MCF 10A (cell line): ENCODE results near the gene CCN5. TPM values are rescaled to one million over a fixed set of nuclear protein-coding genes. Genes with fewer than 3 reads are reported as not detected.
"Not testable (repeated sequence)": the region's sequence is repeated elsewhere in the genome, so short reads cannot be mapped to it uniquely, and the experiment has no call there.

Source experiments
- BruUV-seq: library from RNA; stranded (reverse); fragments of 400-500 nt; replicated peaks from 2 replicates; lab custom pipeline; 2021; lab: Mats Ljungman, UMichigan
- CTCF ChIA-PET: fragments of 300-600 bp; sonication (Branson Sonifier 250); formaldehyde crosslinking; extraction: SDS; loops from one replicate; lab custom pipeline; 2021; ENCODE audit warnings: antibody characterized with exemption, inconsistent platforms; lab: Yijun Ruan, JAX
- POLR2A ChIA-PET: fragments of 300-600, 350-650 bp; sonication (Branson Sonifier 250); formaldehyde crosslinking; extraction: SDS; loops from one replicate; lab custom pipeline; 2020; ENCODE audit warnings: antibody characterized with exemption, inconsistent platforms; lab: Yijun Ruan, JAX
- DNase-seq: peaks from one replicate; pipeline ENCODE4 v3.0.0-alpha.2; 2018; ENCODE audit not compliant: unreplicated experiment
- H3K27ac Mint-ChIP-seq: one replicate; pipeline ENCODE4 v1.8.0; 2022; ENCODE audit warnings: mild to moderate bottlenecking, low read depth, mixed read lengths; ENCODE audit not compliant: unreplicated experiment
- H3K27me3 Mint-ChIP-seq: one replicate; pipeline ENCODE4 v1.8.0; 2022; ENCODE audit warnings: mixed read lengths; ENCODE audit not compliant: insufficient read depth, unreplicated experiment
- H3K36me3 Mint-ChIP-seq: one replicate; pipeline ENCODE4 v1.8.0; 2022; ENCODE audit warnings: mild to moderate bottlenecking, moderate library complexity, mixed read lengths; ENCODE audit not compliant: insufficient read depth, unreplicated experiment
- H3K4me1 Mint-ChIP-seq: one replicate; pipeline ENCODE4 v1.8.0; 2022; ENCODE audit warnings: mixed read lengths; ENCODE audit not compliant: insufficient read depth, unreplicated experiment
- H3K4me3 Mint-ChIP-seq: one replicate; pipeline ENCODE4 v1.8.0; 2022; ENCODE audit warnings: mild to moderate bottlenecking, moderate library complexity, mixed read lengths; ENCODE audit not compliant: unreplicated experiment
- H3K9me3 Mint-ChIP-seq: one replicate; pipeline ENCODE4 v1.8.0; 2022; ENCODE audit warnings: mixed read lengths; ENCODE audit not compliant: unreplicated experiment
- intact Hi-C: fragments of 100-400 bp; cut with micrococcal nuclease; formaldehyde crosslinking; loops from 2 replicates; pipeline ENCODE4 v1.14.1; 2022
- total RNA-seq: library from RNA; stranded (reverse); gene quantifications from 2 replicates; pipeline ENCODE4 v1.2.3, GENCODE V29; 2022
- TF ChIP-seq, protein P1 (sequence below): fragments of 200-600 bp; IDR thresholded peaks from one replicate; pipeline ENCODE4 v1.8.0; 2022; ENCODE audit warnings: antibody characterized with exemption, mild to moderate bottlenecking; ENCODE audit not compliant: unreplicated experiment

The CCN5 gene
- total RNA-seq, 1 experiment from 2014 or later = 1.4 TPM

GRCh38 chr20:44694159-44694558, 21.0 kb upstream of the CCN5 start:
- ChIA-PET CTCF (interaction anchor here (1.2 to 4.2 kb wide), 3 partner anchors 11 to 54 kb away, joined by 3 to 35 read pairs (median 4); no protein-coding TSS in a partner anchor), POLR2A (interaction anchor here (1.1 to 2.4 kb wide), 3 partner anchors 11 to 53 kb away, joined by 3 to 10 read pairs (median 3); no protein-coding TSS in a partner anchor)
- Mint-ChIP-seq H3K36me3 (no peaks in the 10 kb centered on the region), H3K4me3 (no peak overlapping the region), H3K27me3 (no peaks in the 10 kb centered on the region), H3K9me3 (no peaks in the 10 kb centered on the region), H3K27ac (no peak overlapping the region), H3K4me1 (peaks cover 20% of the 10 kb centered on the region)
- intact Hi-C loops = no loop called here
- TF ChIP-seq, protein P1, sequence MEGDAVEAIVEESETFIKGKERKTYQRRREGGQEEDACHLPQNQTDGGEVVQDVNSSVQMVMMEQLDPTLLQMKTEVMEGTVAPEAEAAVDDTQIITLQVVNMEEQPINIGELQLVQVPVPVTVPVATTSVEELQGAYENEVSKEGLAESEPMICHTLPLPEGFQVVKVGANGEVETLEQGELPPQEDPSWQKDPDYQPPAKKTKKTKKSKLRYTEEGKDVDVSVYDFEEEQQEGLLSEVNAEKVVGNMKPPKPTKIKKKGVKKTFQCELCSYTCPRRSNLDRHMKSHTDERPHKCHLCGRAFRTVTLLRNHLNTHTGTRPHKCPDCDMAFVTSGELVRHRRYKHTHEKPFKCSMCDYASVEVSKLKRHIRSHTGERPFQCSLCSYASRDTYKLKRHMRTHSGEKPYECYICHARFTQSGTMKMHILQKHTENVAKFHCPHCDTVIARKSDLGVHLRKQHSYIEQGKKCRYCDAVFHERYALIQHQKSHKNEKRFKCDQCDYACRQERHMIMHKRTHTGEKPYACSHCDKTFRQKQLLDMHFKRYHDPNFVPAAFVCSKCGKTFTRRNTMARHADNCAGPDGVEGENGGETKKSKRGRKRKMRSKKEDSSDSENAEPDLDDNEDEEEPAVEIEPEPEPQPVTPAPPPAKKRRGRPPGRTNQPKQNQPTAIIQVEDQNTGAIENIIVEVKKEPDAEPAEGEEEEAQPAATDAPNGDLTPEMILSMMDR = no peak
- DNase-seq = no peak
- no TSS peak for BruUV-seq

DNA sequence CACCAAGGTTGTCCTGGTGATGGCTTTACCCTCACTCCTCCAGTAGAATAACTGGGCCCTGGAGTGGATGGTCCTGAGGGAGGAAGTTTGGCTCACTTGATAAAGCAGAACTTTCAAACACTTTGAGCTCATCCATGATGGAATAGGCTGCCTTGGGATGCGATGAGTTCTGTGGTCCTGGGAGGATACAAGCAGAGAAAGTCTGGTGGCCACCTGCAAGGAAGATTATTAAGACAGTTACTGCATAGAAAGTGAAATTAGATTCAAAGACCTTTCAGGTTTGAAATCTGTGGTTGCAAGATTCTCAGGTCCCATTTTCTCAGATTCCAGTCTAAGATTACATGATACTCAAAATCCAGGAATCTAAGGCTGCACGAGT, 19.9 kb upstream of the CCN5 start:
- intact Hi-C loops = no loop called here
- POLR2A ChIA-PET = no interaction called here
- H3K4me1 Mint-ChIP-seq = peaks cover 20% of the 10 kb centered on the region
- no peak overlapping the region for H3K27ac Mint-ChIP-seq
- no TSS peak for BruUV-seq
- no peak overlapping the region for H3K4me3 Mint-ChIP-seq
- CTCF ChIA-PET = interaction anchor here (4.2 kb wide), 1 partner anchor 12 kb away, joined by 35 read pairs; no protein-coding TSS in a partner anchor
- no peaks in the 10 kb centered on the region for H3K9me3 Mint-ChIP-seq
- DNase-seq = no peak
- H3K36me3 Mint-ChIP-seq = no peaks in the 10 kb centered on the region
- TF ChIP-seq, protein P1 = no peak
- no peaks in the 10 kb centered on the region for H3K27me3 Mint-ChIP-seq

DNA sequence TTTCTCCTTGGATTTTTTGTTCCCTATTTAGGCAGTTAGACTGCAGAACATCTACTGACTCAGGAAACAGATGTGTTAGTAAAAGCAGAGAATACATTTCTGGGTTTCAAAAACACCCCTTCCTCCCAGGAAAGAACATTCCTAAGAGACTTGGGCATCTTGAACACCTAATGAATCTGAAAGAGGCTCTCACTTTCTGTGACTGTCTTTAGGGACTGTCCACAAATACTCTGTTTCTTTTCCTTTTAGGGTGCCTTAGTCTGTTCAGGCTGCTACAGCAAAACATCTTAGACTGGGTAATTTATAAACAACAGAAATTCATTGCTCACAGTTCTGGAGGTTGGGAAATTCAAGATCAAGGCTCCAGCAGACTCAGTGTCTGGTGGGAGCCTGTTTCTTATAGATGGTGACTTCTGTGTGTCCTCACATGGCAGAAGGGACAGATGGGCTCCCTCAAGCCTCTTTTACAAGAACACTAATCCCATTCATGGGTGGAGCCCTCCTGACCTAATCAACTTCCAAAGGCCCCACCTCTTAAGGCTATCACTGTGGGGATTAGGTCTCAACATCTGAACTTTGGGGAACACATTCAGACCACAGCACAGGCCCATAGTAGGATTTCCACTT, 19.4 kb upstream of the CCN5 start:
- intact Hi-C loops = no loop called here
- Mint-ChIP-seq H3K4me3 (no peak overlapping the region), H3K36me3 (no peaks in the 10 kb centered on the region), H3K27me3 (no peaks in the 10 kb centered on the region), H3K9me3 (no peaks in the 10 kb centered on the region), H3K4me1 (peaks cover 21% of the 10 kb centered on the region), H3K27ac (no peak overlapping the region)
- ChIA-PET POLR2A (interaction anchor here (1.0 to 1.1 kb wide), 2 partner anchors 25 to 33 kb away, joined by 3 to 4 read pairs; no protein-coding TSS in a partner anchor), CTCF (interaction anchor here (0.6 to 4.2 kb wide), 5 partner anchors 9 to 56 kb away, joined by 3 to 35 read pairs (median 3); no protein-coding TSS in a partner anchor)
- no TSS peak for BruUV-seq
- TF ChIP-seq, protein P1 = no peak
- no peak for DNase-seq

GRCh38 chr20:44696315-44696714, 18.9 kb upstream of the CCN5 start:
- intact Hi-C loops = no loop called here

GRCh38 chr20:44697041-44697440, 18.1 kb upstream of the CCN5 start:
- intact Hi-C loops, DNase-seq, H3K27ac Mint-ChIP-seq, H3K9me3 Mint-ChIP-seq, H3K36me3 Mint-ChIP-seq, BruUV-seq, H3K27me3 Mint-ChIP-seq, H3K4me3 Mint-ChIP-seq: not testable (repeated sequence)
- ChIA-PET CTCF (interaction anchor here (0.7 to 4.2 kb wide), 6 partner anchors 8 to 36 kb away, joined by 3 to 35 read pairs (median 4); no protein-coding TSS in a partner anchor), POLR2A (interaction anchor here (1.1 kb wide), 1 partner anchor 32 kb away, joined by 4 read pairs; no protein-coding TSS in a partner anchor)
- H3K4me1 Mint-ChIP-seq = peaks cover 27% of the 10 kb centered on the region

More at GRCh38 chr20:44696315-44696714, 18.9 kb upstream of the CCN5 start:
- DNase-seq = no peak
- H3K27ac Mint-ChIP-seq = no peak overlapping the region
- no peaks in the 10 kb centered on the region for H3K27me3 Mint-ChIP-seq
- ChIA-PET CTCF (interaction anchor here (0.6 to 4.2 kb wide), 6 partner anchors 8 to 56 kb away, joined by 3 to 35 read pairs (median 4); no protein-coding TSS in a partner anchor), POLR2A (interaction anchor here (1.0 to 1.1 kb wide), 2 partner anchors 24 to 33 kb away, joined by 3 to 4 read pairs; no protein-coding TSS in a partner anchor)
- TF ChIP-seq, protein P1 = no peak
- peaks cover 23% of the 10 kb centered on the region for H3K4me1 Mint-ChIP-seq
- no peak overlapping the region for H3K4me3 Mint-ChIP-seq
- H3K36me3 Mint-ChIP-seq = no peaks in the 10 kb centered on the region
- no peaks in the 10 kb centered on the region for H3K9me3 Mint-ChIP-seq
- no TSS peak for BruUV-seq
